GM13976 (cell line): ENCODE measurements around the gene HS6ST1.

ENCODE experiments used
- DNase-seq: peaks from one replicate; pipeline ENCODE4 v3.0.0; 2012; ENCODE audit warnings: low spot score
- in situ Hi-C: fragments of 300-500 bp; cut with MboI; formaldehyde crosslinking; loops from one replicate; pipeline ENCODE4 v1.12.0; 2022; ENCODE audit warnings: low sequenced_read_pairs, mixed read lengths, inconsistent platforms; ENCODE audit not compliant: unreplicated experiment
- TF ChIP-seq, protein P1 (sequence below): IDR thresholded peaks from 2 replicates; pipeline ENCODE4 v1.5.1; 2012; ENCODE audit warnings: borderline replicate concordance, mild to moderate bottlenecking; ENCODE audit not compliant: insufficient read depth; ENCODE audit errors: extremely low read depth, missing control alignments, control extremely low read depth

Gene HS6ST1

DNA sequence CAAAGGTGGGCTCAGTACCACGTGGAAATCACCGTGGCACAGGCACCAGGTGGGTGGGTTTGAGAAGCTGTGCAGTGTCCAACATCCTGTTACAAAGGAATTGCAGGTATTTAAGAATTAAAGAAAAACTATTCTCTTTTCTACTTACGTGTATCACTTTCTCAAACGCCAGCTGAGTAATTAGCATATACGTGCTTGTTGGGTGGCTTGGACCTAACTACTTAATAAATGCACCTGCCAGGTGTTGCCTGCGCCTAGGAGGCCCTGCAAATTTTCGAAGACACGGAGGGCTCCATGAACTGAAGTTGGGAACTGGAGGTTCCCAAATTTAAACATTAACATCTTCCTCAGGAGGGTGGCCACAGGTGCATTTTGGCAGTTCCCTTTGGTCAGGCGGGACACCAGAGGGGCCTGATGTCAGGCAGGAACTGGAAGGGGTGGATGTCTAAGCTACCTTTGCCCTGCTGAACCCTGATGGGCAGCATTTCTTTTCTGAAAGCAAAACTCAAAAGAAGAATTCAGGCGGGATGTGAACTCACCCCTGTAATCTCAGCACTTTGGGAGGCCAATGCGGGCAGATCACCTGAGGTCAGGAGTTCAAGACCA is 84.8 kb downstream of the HS6ST1 start:
- TF ChIP-seq, protein P1, sequence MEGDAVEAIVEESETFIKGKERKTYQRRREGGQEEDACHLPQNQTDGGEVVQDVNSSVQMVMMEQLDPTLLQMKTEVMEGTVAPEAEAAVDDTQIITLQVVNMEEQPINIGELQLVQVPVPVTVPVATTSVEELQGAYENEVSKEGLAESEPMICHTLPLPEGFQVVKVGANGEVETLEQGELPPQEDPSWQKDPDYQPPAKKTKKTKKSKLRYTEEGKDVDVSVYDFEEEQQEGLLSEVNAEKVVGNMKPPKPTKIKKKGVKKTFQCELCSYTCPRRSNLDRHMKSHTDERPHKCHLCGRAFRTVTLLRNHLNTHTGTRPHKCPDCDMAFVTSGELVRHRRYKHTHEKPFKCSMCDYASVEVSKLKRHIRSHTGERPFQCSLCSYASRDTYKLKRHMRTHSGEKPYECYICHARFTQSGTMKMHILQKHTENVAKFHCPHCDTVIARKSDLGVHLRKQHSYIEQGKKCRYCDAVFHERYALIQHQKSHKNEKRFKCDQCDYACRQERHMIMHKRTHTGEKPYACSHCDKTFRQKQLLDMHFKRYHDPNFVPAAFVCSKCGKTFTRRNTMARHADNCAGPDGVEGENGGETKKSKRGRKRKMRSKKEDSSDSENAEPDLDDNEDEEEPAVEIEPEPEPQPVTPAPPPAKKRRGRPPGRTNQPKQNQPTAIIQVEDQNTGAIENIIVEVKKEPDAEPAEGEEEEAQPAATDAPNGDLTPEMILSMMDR: no peak
- DNase-seq: no peak
- in situ Hi-C loops: no loop called here

DNA sequence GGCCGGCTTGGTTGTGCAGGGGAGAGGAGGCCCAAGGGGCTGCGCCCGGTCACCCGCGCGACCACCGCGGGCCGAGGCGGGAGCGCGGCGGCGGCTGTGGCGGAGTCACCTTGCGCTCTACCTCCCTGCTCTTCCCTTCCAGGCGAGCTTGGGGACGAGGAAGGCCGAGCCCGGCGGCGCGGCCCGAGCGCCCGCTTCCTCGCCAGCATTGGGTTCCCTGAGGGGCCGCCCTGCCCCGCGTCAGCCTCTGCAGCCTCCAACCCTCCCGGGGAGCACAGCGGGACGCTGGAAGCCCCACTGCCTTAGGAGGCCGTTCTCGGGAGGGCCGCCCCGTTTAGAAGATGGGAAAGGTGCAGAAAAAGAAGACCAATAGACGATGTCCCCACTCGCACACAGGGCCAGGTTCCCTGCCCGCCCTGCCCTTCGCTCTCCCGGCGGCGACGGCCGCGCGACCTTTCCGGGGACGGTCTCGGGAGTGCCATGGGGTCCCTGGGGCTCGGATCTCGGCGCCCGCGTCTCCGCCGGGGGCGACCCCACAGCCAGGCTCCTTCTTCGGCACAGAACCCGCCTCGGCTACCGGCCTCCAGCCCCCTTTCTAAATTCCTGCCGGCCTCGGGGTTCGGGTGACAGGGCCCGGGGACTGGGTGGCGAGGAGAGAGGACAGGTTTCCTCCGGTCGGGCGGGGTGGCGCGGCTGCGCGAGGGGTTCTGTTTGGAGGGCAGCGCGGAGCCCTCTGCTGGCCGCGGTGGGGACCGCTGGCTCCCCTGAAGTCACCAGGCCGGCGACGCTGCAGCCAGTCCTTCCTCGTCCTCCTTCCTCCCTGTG is 85.5 kb downstream of the HS6ST1 start:
- DNase-seq: peak; percentile 97
- in situ Hi-C loops: no loop called here
- TF ChIP-seq, protein P1: peak; percentile 97

DNA sequence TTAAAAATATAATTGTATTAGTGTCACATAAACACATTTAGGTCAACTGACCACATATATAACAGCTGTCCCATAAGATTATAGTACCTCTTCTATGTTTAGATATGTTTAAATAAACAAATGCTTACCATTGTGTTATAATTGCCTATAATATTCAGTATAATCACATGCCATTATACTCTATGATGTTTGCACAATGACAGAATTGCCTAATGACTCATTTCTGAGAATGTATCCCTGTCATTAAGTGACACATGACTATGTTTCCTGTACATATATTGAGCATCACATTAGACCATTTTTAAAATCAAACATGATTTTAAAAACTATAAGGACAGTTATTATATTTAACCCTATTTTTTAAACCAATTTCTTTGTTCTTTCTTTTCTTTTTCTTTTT is 89.8 kb downstream of the HS6ST1 start:
- DNase-seq: no peak

DNA sequence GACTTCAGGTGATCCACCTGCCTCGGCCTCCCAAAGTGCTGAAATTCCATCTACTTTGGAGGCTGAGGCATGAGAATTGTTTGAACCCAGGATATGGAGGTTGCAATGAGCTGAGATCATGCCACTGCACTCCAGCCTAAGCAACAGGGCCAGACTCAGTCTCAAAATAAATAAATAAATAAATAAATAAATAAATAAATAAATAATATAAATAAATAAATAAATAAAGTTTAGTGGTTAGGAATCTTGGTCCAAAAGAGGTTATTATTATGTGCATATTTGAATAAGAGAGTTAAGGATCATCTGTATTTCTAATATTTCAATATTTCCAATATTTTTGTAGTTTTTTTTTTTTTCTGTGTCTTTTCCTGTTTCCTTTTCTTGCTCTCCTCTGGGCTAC is 90.8 kb downstream of the HS6ST1 start:
- TF ChIP-seq, protein P1: no peak
- DNase-seq: no peak
- in situ Hi-C loops: no loop called here

More for the DNA sequence above, 89.8 kb downstream of the HS6ST1 start:
- TF ChIP-seq, protein P1: no peak
- in situ Hi-C loops: no loop called here

DNA sequence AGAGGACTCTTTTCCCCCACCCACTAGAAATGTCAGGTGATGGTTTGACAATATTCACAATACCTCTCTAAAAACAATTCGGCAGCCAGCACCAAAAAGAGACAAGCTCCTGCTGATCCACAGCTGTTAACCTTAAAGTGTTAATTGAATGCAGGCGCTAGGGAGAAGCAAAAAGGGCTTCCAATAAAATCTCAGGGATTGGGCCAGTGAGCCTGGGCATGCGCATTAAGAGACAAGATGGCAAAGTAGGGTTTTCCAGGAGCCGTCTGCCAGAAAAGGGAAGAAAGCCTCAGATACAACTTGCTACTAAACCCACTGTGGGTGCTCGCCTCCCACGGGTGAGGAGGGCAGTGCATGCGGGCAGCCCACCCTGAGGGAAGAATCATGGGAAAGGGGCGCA is 98.8 kb downstream of the HS6ST1 start:
- in situ Hi-C loops: no loop called here
- DNase-seq: no peak
- TF ChIP-seq, protein P1: no peak

DNA sequence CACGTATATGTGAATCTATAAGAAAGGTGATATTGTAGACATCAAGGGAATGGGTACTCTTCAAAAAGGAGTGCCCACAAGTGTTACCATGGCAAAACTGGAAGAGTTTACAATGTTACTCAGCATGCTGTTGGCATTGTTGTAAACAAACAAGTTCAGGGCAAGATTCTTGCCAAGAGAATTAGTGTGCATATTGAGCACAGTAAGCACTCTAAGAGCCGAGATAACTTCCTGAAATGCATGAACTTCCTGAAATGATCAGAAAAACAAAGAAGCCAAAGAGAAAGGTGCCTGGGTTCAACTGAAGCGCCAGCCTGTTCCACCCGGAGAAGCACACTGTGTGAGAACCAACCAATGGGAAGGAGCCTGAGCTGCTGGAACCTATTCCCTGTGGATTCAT is 101.0 kb downstream of the HS6ST1 start:
- TF ChIP-seq, protein P1: no peak
- no peak for DNase-seq
- in situ Hi-C loops: no loop called here
